ENCODE measurements around the gene TUB.

DNA sequence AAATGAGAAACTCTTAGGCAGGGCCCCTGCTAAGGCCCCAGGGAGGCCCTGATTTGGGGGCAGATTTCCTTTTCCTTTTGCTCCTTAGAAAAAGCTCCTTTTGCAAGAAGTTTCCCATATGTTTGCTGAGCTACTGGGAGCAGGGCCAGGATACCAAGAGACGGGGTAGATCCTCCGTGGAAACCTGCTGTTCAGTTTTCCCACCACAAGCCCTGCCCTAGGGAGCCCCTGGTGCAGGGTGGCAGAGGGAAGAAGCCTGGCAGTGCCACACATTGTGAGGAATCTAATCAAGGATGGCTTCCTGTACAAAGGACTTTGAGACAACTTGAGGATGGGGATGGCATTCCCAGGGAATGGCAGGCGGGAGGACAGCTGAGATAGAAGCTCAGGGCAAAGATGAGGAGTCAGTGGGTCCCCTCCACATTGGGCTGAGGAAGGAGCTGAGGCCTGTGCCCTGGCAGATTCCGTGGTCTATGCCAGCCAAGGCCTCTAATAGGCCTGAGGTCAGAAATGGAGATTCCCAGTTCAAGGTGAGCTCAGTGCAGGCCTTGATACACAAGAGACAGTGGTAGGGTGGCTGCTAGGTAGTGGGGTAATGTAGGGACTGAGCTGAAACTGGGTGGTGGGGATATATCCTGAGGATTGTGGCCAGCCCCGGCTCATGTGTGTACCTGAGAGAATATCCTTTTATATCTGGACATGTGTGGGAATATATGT is 15.0 kb downstream of the TUB start:
- no peak for TF ChIP-seq CTCF (conservative IDR thresholded peaks at IDR 0.05; ENCODE audit: low read depth, low read length)
- no peak for TF ChIP-seq EZH2 (IDR thresholded peaks at IDR 0.05; ENCODE audit: low read length, unreplicated experiment)
